ENCODE results near the gene ZCCHC13.

ZCCHC13 gene

DNA sequence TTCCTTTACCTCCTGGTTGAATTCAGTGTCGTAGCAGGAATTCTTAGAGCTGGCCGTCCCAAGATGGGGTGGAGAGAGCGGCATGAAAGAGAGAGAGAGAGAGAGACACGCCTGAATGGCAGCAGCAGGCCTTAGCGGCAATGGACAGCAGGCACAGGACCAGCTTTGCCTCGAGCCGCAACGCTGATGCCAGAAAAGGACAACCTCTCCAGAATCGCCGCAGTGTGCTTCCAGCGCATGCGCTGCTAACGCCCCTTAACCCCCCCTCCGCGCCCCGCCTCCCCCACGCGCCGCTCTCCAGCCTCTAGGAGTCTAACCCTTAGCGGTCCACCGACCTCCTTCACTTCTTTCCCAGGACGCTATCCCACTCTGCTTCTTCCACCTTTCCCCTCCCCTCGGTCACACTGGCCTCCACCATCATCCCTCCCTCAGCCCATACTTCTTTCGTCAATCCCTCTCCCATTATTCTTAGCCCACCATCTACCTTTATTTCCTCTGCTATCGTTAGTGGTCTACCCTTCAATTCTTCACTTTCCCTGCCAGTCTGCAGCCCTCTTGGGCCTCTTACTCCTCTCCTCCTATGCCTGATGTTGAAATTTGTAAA, 10.5 kb upstream of the ZCCHC13 start:
- TF ChIP-seq, protein P1, sequence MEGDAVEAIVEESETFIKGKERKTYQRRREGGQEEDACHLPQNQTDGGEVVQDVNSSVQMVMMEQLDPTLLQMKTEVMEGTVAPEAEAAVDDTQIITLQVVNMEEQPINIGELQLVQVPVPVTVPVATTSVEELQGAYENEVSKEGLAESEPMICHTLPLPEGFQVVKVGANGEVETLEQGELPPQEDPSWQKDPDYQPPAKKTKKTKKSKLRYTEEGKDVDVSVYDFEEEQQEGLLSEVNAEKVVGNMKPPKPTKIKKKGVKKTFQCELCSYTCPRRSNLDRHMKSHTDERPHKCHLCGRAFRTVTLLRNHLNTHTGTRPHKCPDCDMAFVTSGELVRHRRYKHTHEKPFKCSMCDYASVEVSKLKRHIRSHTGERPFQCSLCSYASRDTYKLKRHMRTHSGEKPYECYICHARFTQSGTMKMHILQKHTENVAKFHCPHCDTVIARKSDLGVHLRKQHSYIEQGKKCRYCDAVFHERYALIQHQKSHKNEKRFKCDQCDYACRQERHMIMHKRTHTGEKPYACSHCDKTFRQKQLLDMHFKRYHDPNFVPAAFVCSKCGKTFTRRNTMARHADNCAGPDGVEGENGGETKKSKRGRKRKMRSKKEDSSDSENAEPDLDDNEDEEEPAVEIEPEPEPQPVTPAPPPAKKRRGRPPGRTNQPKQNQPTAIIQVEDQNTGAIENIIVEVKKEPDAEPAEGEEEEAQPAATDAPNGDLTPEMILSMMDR (IDR thresholded peaks at IDR 0.05) = no peak

DNA sequence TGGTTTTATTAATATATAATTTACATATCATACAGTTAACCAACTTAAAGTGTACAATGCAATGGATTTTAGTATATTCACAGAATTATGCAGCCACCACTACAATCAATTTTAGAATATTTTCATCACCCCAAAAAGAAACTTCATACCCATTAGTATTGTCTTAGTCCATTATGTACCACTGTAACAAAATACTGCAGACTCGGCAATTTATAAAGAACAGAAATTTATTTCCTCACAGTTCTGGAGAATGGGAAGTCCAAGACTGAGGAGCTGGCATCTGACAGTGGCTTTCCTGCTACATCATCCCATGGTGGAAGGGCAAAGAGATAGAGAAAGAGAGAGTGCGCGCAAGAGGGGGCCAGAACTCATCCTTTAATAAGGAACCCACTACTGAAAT, 8.9 kb upstream of the ZCCHC13 start:
- TF ChIP-seq, protein P1 (IDR thresholded peaks at IDR 0.05) = no peak

DNA sequence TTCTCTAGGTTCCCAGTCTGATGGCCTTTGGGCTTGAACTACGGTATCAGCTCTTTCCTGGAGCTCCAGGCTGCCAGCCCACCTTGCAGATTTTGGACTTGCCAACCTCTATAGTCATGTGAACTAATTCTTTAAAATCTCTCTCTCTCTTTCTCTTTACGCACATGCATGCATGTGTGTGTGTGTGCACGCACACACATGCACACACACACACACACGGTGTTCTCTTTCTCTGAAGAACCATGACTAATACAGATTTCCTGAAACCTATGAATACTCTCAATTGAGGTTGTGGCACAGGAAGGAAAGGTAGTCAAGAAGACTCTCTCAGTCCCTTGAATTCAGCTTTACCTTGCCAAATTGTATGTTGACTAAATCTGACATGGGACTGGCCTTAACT, 6.2 kb upstream of the ZCCHC13 start:
- TF ChIP-seq, protein P1 (IDR thresholded peaks at IDR 0.05) = no peak

DNA sequence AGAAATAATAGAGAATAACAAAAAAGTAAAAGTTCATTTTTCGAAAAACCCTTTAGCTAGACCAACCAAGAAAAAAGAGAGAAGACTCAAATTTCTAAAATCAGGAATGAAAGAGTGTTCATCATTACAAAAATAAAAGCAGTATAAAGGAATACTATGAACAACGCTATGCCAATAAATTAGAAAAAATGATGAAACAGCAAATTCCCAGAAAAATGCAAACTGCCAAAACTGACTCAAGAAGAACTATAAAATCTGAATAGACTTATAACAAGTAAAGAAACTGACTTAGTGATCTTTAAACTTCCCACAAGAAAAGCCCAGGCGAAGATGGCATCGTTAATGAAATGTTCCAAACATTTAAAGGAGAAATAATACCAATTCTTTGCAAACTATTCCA, 3.1 kb upstream of the ZCCHC13 start:
- TF ChIP-seq, protein P1 (IDR thresholded peaks at IDR 0.05) = no peak

DNA sequence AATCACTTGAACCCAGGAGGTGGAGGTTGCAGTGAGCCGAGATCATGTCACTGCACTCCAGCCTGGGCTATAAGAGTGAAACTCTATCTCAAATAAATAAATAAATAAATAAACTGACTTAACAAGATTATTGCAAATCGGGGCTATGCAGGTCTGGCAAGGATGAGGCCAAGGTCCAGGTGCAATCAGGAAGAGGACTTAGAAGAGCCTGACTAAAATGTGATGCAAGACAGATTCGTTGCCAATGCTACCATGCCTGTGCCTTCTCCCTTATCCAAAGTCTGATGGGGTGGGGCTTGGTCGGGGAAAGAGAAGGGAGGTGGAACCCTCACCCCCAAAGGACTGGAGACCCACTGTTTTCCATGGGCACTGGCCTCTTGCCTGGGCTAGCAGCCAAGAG, 14.7 kb downstream of the ZCCHC13 start:
- TF ChIP-seq, protein P1 (IDR thresholded peaks at IDR 0.05) = no peak

DNA sequence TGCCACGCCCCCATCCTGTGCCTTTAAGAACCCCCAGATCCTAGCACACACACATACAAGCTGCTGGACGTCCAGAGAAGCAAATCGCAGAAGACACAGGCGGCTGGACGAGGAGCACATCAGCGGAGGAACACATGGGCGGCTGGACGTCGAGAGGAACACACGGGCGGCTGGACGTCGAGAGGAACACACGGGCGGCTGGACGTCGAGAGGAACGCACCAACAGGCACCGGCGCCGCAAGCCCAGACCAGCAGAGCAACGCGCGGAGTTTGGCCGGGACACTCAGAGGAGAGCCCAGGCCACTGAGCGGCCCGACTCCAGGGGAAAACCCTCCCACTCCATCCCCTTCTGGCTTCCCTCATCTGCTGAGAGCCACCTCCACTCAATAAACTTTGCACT, 17.2 kb downstream of the ZCCHC13 start:
- TF ChIP-seq, protein P1 (IDR thresholded peaks at IDR 0.05) = no peak

DNA sequence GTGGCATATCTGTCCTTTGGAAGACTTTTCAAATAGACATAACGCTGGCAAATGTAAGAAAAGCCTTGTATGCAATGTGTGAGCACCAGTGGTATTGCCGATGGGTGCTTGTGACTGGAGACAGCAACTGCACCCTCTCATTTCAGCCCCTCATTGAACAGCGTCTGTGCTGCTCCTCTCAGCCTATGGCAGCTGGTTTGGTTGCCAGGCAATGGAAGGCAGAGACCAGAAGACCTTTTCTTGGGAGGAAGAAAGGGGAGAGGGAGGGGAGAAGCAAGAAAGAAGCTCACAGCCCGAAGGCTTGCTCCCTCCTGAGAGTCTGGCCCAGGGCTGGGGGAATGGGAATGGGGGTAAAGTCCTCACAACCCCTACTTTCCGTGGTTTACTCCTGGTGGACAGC, 20.2 kb downstream of the ZCCHC13 start:
- TF ChIP-seq, protein P1 (IDR thresholded peaks at IDR 0.05) = no peak

All from LNCAP (cell line).